GM12878 (cell line): Measurements from ENCODE around the gene ATIC. TPM values are rescaled to one million over a fixed set of nuclear protein-coding genes. Genes with fewer than 3 reads are reported as not detected.

Experiments
- ATAC-seq: fragments of 200-7000 bp; cut with Tn5 transposase; 3 replicates; pipeline ENCODE4 v1.9.1; 2020; ENCODE audit warnings: mild to moderate bottlenecking, moderate library complexity
- BruUV-seq: library from RNA; stranded (reverse); fragments of 400-500 nt; replicated peaks from 2 replicates; lab custom pipeline; 2021; lab: Mats Ljungman, UMichigan
- CTCF ChIA-PET: fragments of 300-600 bp; sonication (Branson Sonifier 250); formaldehyde crosslinking; extraction: SDS; loops from one replicate; lab custom pipeline; 2021; ENCODE audit warnings: inconsistent platforms; lab: Yijun Ruan, JAX
- POLR2A ChIA-PET: fragments of 350-600 bp; formaldehyde crosslinking; extraction: SDS; loops from one replicate; lab custom pipeline; 2021; ENCODE audit warnings: inconsistent platforms; lab: Charles Lee
- RAD21 ChIA-PET: fragments of 300-600 bp; sonication (Branson Sonifier 250); formaldehyde crosslinking; loops from one replicate; lab custom pipeline; 2023; ENCODE audit warnings: antibody characterized with exemption; ENCODE audit not compliant: unreplicated experiment; lab: Charles Lee
- SMC1A ChIA-PET: fragments of 300-600 bp; sonication (Branson Sonifier 250); formaldehyde crosslinking; loops from one replicate; lab custom pipeline; 2023; ENCODE audit not compliant: unreplicated experiment, uncharacterized antibody; lab: Charles Lee
- DNase-seq: peaks from one replicate; pipeline ENCODE4 v3.0.0-alpha.2; 2011; ENCODE audit warnings: low read depth, low spot score
- FAIRE-seq: peaks from 3 replicates; lab custom pipeline; 2011; peaks lifted over from hg19 to GRCh38; lab: Jason Lieb, UNC
- H2AFZ ChIP-seq: 2 replicates; pipeline ENCODE4 v1.6.0; 2011; ENCODE audit warnings: low read depth, low read length, control low read depth; ENCODE audit not compliant: control insufficient read depth
- H3K27ac ChIP-seq: 2 replicates; pipeline ENCODE4 v1.5.1; 2011; ENCODE audit warnings: control low read depth; ENCODE audit not compliant: control insufficient read depth, insufficient read depth
- H3K27me3 ChIP-seq, 2 experiments: replicated peaks in 1 of 2; 2 replicates each; pipeline versions ENCODE4 v1.6.0 to v1.6.1; 2011; ENCODE audit warnings: low read length in 1 of 2; ENCODE audit not compliant: control insufficient read depth in 2 of 2, insufficient read depth in 2 of 2
- H3K36me3 ChIP-seq, 2 experiments: 2 replicates each; pipeline ENCODE4 v1.5.1; 2011; ENCODE audit warnings: low read length in 1 of 2; ENCODE audit not compliant: control insufficient read depth in 2 of 2, insufficient read depth in 2 of 2
- H3K4me1 ChIP-seq: 2 replicates; pipeline ENCODE4 v1.6.1; 2011; ENCODE audit warnings: mild to moderate bottlenecking, low read length, moderate library complexity, mixed read lengths; ENCODE audit not compliant: control insufficient read depth, insufficient read depth
- H3K4me2 ChIP-seq: 2 replicates; pipeline ENCODE4 v1.6.0; 2011; ENCODE audit warnings: control low read depth; ENCODE audit not compliant: control insufficient read depth, insufficient read depth
- H3K4me3 ChIP-seq: fragments of 200-600 bp; sonication (generic); 2 replicates; pipeline ENCODE4 v1.5.1; 2016
- H3K79me2 ChIP-seq: 2 replicates; pipeline ENCODE4 v1.6.0; 2011; ENCODE audit warnings: low read length; ENCODE audit not compliant: control insufficient read depth, insufficient read depth
- H3K9ac ChIP-seq: 2 replicates; pipeline ENCODE4 v1.8.0; 2011; ENCODE audit warnings: low read length, control low read depth, mixed read lengths; ENCODE audit not compliant: control insufficient read depth, insufficient read depth
- H3K9me3 ChIP-seq: replicated peaks from 3 replicates; pipeline ENCODE4 v1.5.1; 2011; ENCODE audit warnings: mild to moderate bottlenecking, low read length; ENCODE audit not compliant: control insufficient read depth, insufficient read depth
- H4K20me1 ChIP-seq: 2 replicates; pipeline ENCODE4 v1.6.0; 2011; ENCODE audit not compliant: control insufficient read depth, insufficient read depth
- BCLAF1 ChIP-seq: fragments of 450-650 bp; IDR thresholded peaks from 2 replicates; pipeline ENCODE4 v1.6.1; 2017; ENCODE audit warnings: antibody characterized with exemption, mild to moderate bottlenecking, moderate library complexity
- ETV6 ChIP-seq, 2 experiments: fragments of 450-650 bp in 1 of 2; IDR thresholded peaks in 1 of 2; conservative IDR thresholded peaks in 1 of 2; 2 replicates each; pipeline ENCODE4 v1.6.1; 2014; ENCODE audit warnings: antibody characterized with exemption in 1 of 2, borderline replicate concordance in 1 of 2, low read depth in 1 of 2, mild to moderate bottlenecking in 1 of 2, moderate library complexity in 1 of 2
- JUNB ChIP-seq: IDR thresholded peaks from 2 replicates; pipeline ENCODE4 v1.6.1; 2016; ENCODE audit warnings: antibody characterized with exemption, mild to moderate bottlenecking
- KAT2A ChIP-seq: conservative IDR thresholded peaks from 2 replicates; pipeline ENCODE4 v1.6.1; 2011; ENCODE audit warnings: low read depth, low read length; ENCODE audit not compliant: control insufficient read depth
- MEF2A ChIP-seq: IDR thresholded peaks from 2 replicates; pipeline ENCODE4 v1.6.1; 2011; ENCODE audit warnings: low read depth, mild to moderate bottlenecking, low read length, moderate library complexity; ENCODE audit not compliant: insufficient read depth
- SKIL ChIP-seq: fragments of 450-650 bp; IDR thresholded peaks from 2 replicates; pipeline ENCODE4 v1.6.1; 2017; ENCODE audit warnings: mild to moderate bottlenecking, low read depth, inconsistent platforms; ENCODE audit not compliant: poor library complexity, severe bottlenecking
- SP1 ChIP-seq: IDR thresholded peaks from one replicate; pipeline ENCODE4 v1.6.1; 2011; ENCODE audit warnings: low read depth, low read length
- STAT3 ChIP-seq: IDR thresholded peaks from 2 replicates; pipeline ENCODE4 v1.6.1; 2011; ENCODE audit warnings: low read depth, low read length, improper control_type of control experiment
- TCF7 ChIP-seq: IDR thresholded peaks from 2 replicates; pipeline ENCODE4 v1.6.1; 2014; ENCODE audit warnings: antibody characterized with exemption, borderline replicate concordance
- WGBS: methylation state at CpG from one replicate; pipeline ENCODE4 v1.1.6; 2016; ENCODE audit warnings: low lambda C conversion rate; ENCODE audit not compliant: insufficient replicate concordance, insufficient coverage; ENCODE audit errors: missing lambda C conversion rate; 5-methylcytosine and 5-hydroxymethylcytosine counted together
- in situ Hi-C: fragments of 300-500 bp; cut with MboI; formaldehyde crosslinking; loops from 9 replicates; pipeline ENCODE4 v1.14.3; 2018; ENCODE audit warnings: mixed read lengths
- intact Hi-C: fragments of 100-400 bp; cut with micrococcal nuclease; formaldehyde crosslinking; loops from one replicate; pipeline ENCODE4 v1.14.2; 2022; ENCODE audit not compliant: unreplicated experiment
- polyA plus RNA-seq, 11 experiments: library from polyadenylated mRNA; depleted of rRNA in 4 of 11; unstranded in 6 of 11; stranded (reverse) in 5 of 11; fragments of >200 nt; fragmentation: Nextera tagmentation in 4 of 11; fragmentation: Illumina TruSeq in 1 of 11; extraction: Ambion mirVana in 4 of 11; extraction: Trizol in 1 of 11; gene quantifications; 1 replicate in 1 of 11; 2 replicates in 10 of 11; pipeline versions ENCODE4 v1.2.1 to v1.2.3, GENCODE V29; 2011 to 2016; ENCODE audit warnings: inconsistent platforms in 2 of 11, missing spikeins in 2 of 11, low read depth in 1 of 11
- total RNA-seq, 4 experiments: library from RNA; depleted of rRNA in 3 of 4; stranded (reverse); fragments of >200 nt in 3 of 4; fragmentation: Illumina TruSeq in 1 of 4; extraction: Trizol in 1 of 4; gene quantifications; 2 replicates each; pipeline versions ENCODE4 v1.2.1 to v1.2.3, GENCODE V29; 2013 to 2021
- TF ChIP-seq, protein P1 (sequence below): IDR thresholded peaks from 2 replicates; pipeline ENCODE4 v1.6.1; 2012; ENCODE audit warnings: low read depth, low read length, improper control_type of control experiment

ATIC gene
- total and polyA plus RNA-seq, 10 of the 15 experiments (the other 5 are each of a cell fraction or from before 2014, with no cell fraction given), result 45.1 to 518 (median 306) TPM

GRCh38 chr2:215394102-215394805, 82.4 kb downstream of the ATIC start:
- H3K4me1 ChIP-seq, result no peaks in the 10 kb centered on the region
- BruUV-seq, result no TSS peak
- SMC1A ChIA-PET, result interaction anchor here (1.4 to 1.5 kb wide), 2 partner anchors 9 to 30 kb away, joined by 4 to 6 read pairs; no protein-coding TSS in a partner anchor

More at GRCh38 chr2:215394102-215394805, 82.4 kb downstream of the ATIC start:
- Histone ChIP-seq H3K79me2 (no peaks in the 10 kb centered on the region), H4K20me1 (no peaks in the 10 kb centered on the region), H3K9ac (no peak overlapping the region), H3K36me3 (no peaks in the 10 kb centered on the region), H3K4me3 (no peak overlapping the region), H3K4me2 (no peak overlapping the region), H3K9me3 (no peaks in the 10 kb centered on the region), H3K27me3 (no peaks in the 10 kb centered on the region), H2AFZ (no peak overlapping the region), H3K27ac (no peak overlapping the region)
- WGBS, result 28% methylated on average over 7 of the region's 7 CpGs
- ATAC-seq, result no peak
- no peak for FAIRE-seq
- no peak for DNase-seq
- TF ChIP-seq, protein P1, sequence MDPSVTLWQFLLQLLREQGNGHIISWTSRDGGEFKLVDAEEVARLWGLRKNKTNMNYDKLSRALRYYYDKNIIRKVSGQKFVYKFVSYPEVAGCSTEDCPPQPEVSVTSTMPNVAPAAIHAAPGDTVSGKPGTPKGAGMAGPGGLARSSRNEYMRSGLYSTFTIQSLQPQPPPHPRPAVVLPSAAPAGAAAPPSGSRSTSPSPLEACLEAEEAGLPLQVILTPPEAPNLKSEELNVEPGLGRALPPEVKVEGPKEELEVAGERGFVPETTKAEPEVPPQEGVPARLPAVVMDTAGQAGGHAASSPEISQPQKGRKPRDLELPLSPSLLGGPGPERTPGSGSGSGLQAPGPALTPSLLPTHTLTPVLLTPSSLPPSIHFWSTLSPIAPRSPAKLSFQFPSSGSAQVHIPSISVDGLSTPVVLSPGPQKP, result no peak
- TF ChIP-seq SKIL (no peak), BCLAF1 (no peak), STAT3 (no peak), ETV6 (conservative IDR thresholded peaks at IDR 0.05 in 1 of 2, IDR thresholded peaks at IDR 0.05 in 1 of 2; ENCODE audit: borderline replicate concordance in 1 of 2, low read depth in 1 of 2) (no peak), TCF7 (no peak), SP1 (no peak), MEF2A (no peak), KAT2A (no peak), JUNB (no peak)
- CTCF ChIA-PET, result no interaction called here
- RAD21 ChIA-PET, result interaction anchor here (1.2 kb wide), 1 partner anchor 10 kb away, joined by 3 read pairs; no protein-coding TSS in a partner anchor
- POLR2A ChIA-PET, result no interaction called here
- intact Hi-C loops, result no loop called here
- in situ Hi-C loops, result no loop called here
